H1 (cell line): ENCODE data around the gene DBP. TPM values are rescaled to one million over a fixed set of nuclear protein-coding genes. Genes with fewer than 3 reads are reported as not detected.
A peak's percentile ranks its signal among the peaks of the same experiment; 100 is the strongest.

Experiments used
- CTCF ChIA-PET: fragments of 300-600 bp; sonication (Branson Sonifier 250); formaldehyde crosslinking; loops from one replicate; lab custom pipeline; 2021; ENCODE audit not compliant: partially characterized antibody; lab: Charles Lee
- POLR2A ChIA-PET: fragments of 300-600 bp; sonication (Branson Sonifier 250); formaldehyde crosslinking; loops from one replicate; lab custom pipeline; 2021; ENCODE audit warnings: inconsistent platforms; ENCODE audit not compliant: partially characterized antibody; lab: Charles Lee
- DNase-seq, 2 experiments: peaks; one replicate each; pipeline versions ENCODE4 v3.0.0 to v3.0.0-alpha.2; 2010 to 2022; ENCODE audit warnings: low spot score in 2 of 2, low read depth in 1 of 2, mixed read lengths in 1 of 2
- FAIRE-seq: peaks from 2 replicates; lab custom pipeline; 2011; peaks lifted over from hg19 to GRCh38; lab: Jason Lieb, UNC
- H2AFZ ChIP-seq: 2 replicates; pipeline ENCODE4 v1.8.1; 2012; ENCODE audit warnings: low read length, inconsistent platforms
- H2AK5ac ChIP-seq: 2 replicates; pipeline ENCODE4 v1.6.1; 2013; ENCODE audit warnings: low read depth, low read length
- H2BK120ac ChIP-seq: replicated peaks from 2 replicates; pipeline ENCODE3; 2013; ENCODE audit warnings: low read depth, low read length, inconsistent platforms
- H2BK12ac ChIP-seq: 2 replicates; pipeline ENCODE4 v1.6.1; 2013; ENCODE audit warnings: low read depth, low read length
- H2BK15ac ChIP-seq: 2 replicates; pipeline ENCODE4 v1.6.1; 2013; ENCODE audit warnings: low read length
- H2BK20ac ChIP-seq: 2 replicates; pipeline ENCODE4 v1.6.1; 2013; ENCODE audit warnings: low read length
- H2BK5ac ChIP-seq: 2 replicates; pipeline ENCODE4 v1.6.1; 2013; ENCODE audit warnings: low read depth, low read length
- H3K14ac ChIP-seq: 2 replicates; pipeline ENCODE4 v1.6.1; 2013; ENCODE audit warnings: inconsistent platforms; ENCODE audit not compliant: insufficient read length
- H3K18ac ChIP-seq: 2 replicates; pipeline ENCODE4 v1.6.1; 2013; ENCODE audit warnings: low read length; ENCODE audit errors: extremely low read depth
- H3K23ac ChIP-seq: 2 replicates; pipeline ENCODE4 v1.6.1; 2013; ENCODE audit warnings: inconsistent platforms; ENCODE audit not compliant: insufficient read length
- H3K23me2 ChIP-seq: 2 replicates; pipeline ENCODE4 v1.6.1; 2013; ENCODE audit warnings: low read depth, low read length
- H3K27ac ChIP-seq: 2 replicates; pipeline ENCODE4 v1.6.1; 2011; ENCODE audit warnings: low read depth, low read length, inconsistent platforms
- H3K27me3 ChIP-seq, 4 experiments: replicated peaks in 1 of 4; 1 replicate in 1 of 4; 2 replicates in 3 of 4; pipeline versions ENCODE4 v1.6.1 to v1.8.1; 2011 to 2013; ENCODE audit warnings: low read length in 3 of 4, mild to moderate bottlenecking in 3 of 4, inconsistent platforms in 2 of 4, mixed read lengths in 2 of 4, moderate library complexity in 1 of 4; ENCODE audit not compliant: control insufficient read depth in 3 of 4, insufficient read depth in 3 of 4; ENCODE audit errors: extremely low read depth in 1 of 4
- H3K36me3 ChIP-seq, 4 experiments: 2 replicates each; pipeline versions ENCODE4 v1.6.1 to v1.8.1; 2011 to 2013; ENCODE audit warnings: mild to moderate bottlenecking in 4 of 4, low read length in 3 of 4, moderate library complexity in 2 of 4, control low read depth in 1 of 4, inconsistent platforms in 1 of 4; ENCODE audit not compliant: insufficient read depth in 4 of 4, control insufficient read depth in 2 of 4
- H3K4ac ChIP-seq: replicated peaks from 2 replicates; pipeline ENCODE3; 2013; ENCODE audit warnings: low read length, low read depth, mixed read lengths, inconsistent platforms; ENCODE audit not compliant: insufficient read length
- H3K4me1 ChIP-seq, 4 experiments: replicated peaks in 1 of 4; 1 replicate in 1 of 4; 2 replicates in 3 of 4; pipeline versions ENCODE4 v1.6.1 to v1.8.1; 2011 to 2013; ENCODE audit warnings: low read length in 3 of 4, inconsistent platforms in 2 of 4, mixed read lengths in 1 of 4; ENCODE audit not compliant: insufficient read depth in 4 of 4, control insufficient read depth in 3 of 4
- H3K4me2 ChIP-seq, 2 experiments: 2 replicates each; pipeline versions ENCODE4 v1.6.1 to v1.8.1; 2011 to 2013; ENCODE audit warnings: low read depth in 2 of 2, low read length in 2 of 2, control low read depth in 1 of 2, inconsistent platforms in 1 of 2, mild to moderate bottlenecking in 1 of 2; ENCODE audit not compliant: insufficient read depth in 1 of 2
- H3K4me3 ChIP-seq, 4 experiments: fragments of 200-600, 300-600 bp in 1 of 4; sonication (generic), shearing (Covaris generic), sonication (Bioruptor Twin) in 1 of 4; 2 replicates each; pipeline versions ENCODE4 v1.5.1 to v1.8.1; 2011 to 2016; ENCODE audit warnings: low read length in 4 of 4, low read depth in 3 of 4, control low read depth in 2 of 4, inconsistent platforms in 2 of 4, mild to moderate bottlenecking in 2 of 4, mixed read lengths in 1 of 4, moderate library complexity in 1 of 4; ENCODE audit not compliant: insufficient read depth in 2 of 4; ENCODE audit errors: extremely low read depth in 1 of 4
- H3K56ac ChIP-seq: replicated peaks from 2 replicates; pipeline ENCODE3; 2013; ENCODE audit warnings: low read depth, mild to moderate bottlenecking, mixed read lengths, low read length, inconsistent platforms; ENCODE audit not compliant: insufficient read length
- H3K79me1 ChIP-seq: 2 replicates; pipeline ENCODE4 v1.6.1; 2013; ENCODE audit warnings: low read depth, low read length, control low read depth
- H3K79me2 ChIP-seq, 2 experiments: 2 replicates each; pipeline versions ENCODE4 v1.6.1 to v1.8.1; 2012 to 2013; ENCODE audit warnings: low read length in 2 of 2, mild to moderate bottlenecking in 2 of 2, inconsistent platforms in 1 of 2; ENCODE audit not compliant: insufficient read depth in 2 of 2, control insufficient read depth in 1 of 2
- H3K9ac ChIP-seq, 4 experiments: replicated peaks in 1 of 4; 1 replicate in 1 of 4; 2 replicates in 3 of 4; pipeline versions ENCODE4 v1.6.1 to v1.8.1; 2011 to 2013; ENCODE audit warnings: low read depth in 3 of 4, low read length in 3 of 4, control low read depth in 2 of 4, mild to moderate bottlenecking in 2 of 4, moderate library complexity in 2 of 4, inconsistent platforms in 1 of 4; ENCODE audit errors: extremely low read depth in 1 of 4
- H3K9me3 ChIP-seq, 2 experiments: 2 replicates each; pipeline versions ENCODE4 v1.6.1 to v1.8.1; 2012 to 2013; ENCODE audit warnings: mild to moderate bottlenecking in 2 of 2, moderate library complexity in 2 of 2, control low read depth in 1 of 2, inconsistent platforms in 1 of 2, low read depth in 1 of 2, low read length in 1 of 2, mixed read lengths in 1 of 2; ENCODE audit not compliant: insufficient read depth in 2 of 2
- H4K20me1 ChIP-seq, 2 experiments: replicated peaks in 1 of 2; 2 replicates each; pipeline versions ENCODE3 to v1.8.1; 2011 to 2013; ENCODE audit warnings: inconsistent platforms in 2 of 2, low read length in 2 of 2, mild to moderate bottlenecking in 1 of 2; ENCODE audit not compliant: insufficient read depth in 2 of 2, control insufficient read depth in 1 of 2
- H4K5ac ChIP-seq: 2 replicates; pipeline ENCODE4 v1.6.1; 2013; ENCODE audit warnings: low read length, low read depth, mixed read lengths, inconsistent platforms; ENCODE audit not compliant: insufficient read length
- H4K8ac ChIP-seq: 2 replicates; pipeline ENCODE4 v1.8.0; 2013; ENCODE audit warnings: mild to moderate bottlenecking, moderate library complexity, low read length, inconsistent platforms; ENCODE audit not compliant: insufficient read depth; ENCODE audit errors: extremely low read depth
- H4K91ac ChIP-seq: replicated peaks from 2 replicates; pipeline ENCODE3; 2013; ENCODE audit warnings: low read length, mixed read lengths, inconsistent platforms; ENCODE audit not compliant: insufficient read length
- ATF2 ChIP-seq: IDR thresholded peaks from 2 replicates; pipeline ENCODE4 v1.6.1; 2012; ENCODE audit warnings: low read length, inconsistent platforms
- EZH2 ChIP-seq: fragments of 200-600 bp; sonication (generic); IDR thresholded peaks from 2 replicates; pipeline ENCODE4 v1.7.1; 2012; ENCODE audit warnings: low read depth, mild to moderate bottlenecking, moderate library complexity, low read length, inconsistent platforms; ENCODE audit not compliant: severe bottlenecking
- POLR2AphosphoS5 ChIP-seq: IDR thresholded peaks from 2 replicates; pipeline ENCODE4 v1.6.1; 2011; ENCODE audit warnings: low read depth, low read length
- SAP30 ChIP-seq: fragments of 300-600 bp; sonication (generic); IDR thresholded peaks from 2 replicates; pipeline ENCODE4 v1.7.1; 2012; ENCODE audit warnings: low read length, moderate library complexity, mild to moderate bottlenecking, inconsistent platforms; ENCODE audit not compliant: insufficient read depth, insufficient replicate concordance
- WGBS, 2 experiments: shearing (Covaris generic) in 1 of 2; methylation state at CpG; one replicate each; pipeline versions ENCODE4 v1.1.6 to v1.1.7; 2013 to 2015; ENCODE audit warnings: low lambda C conversion rate in 2 of 2, mixed read lengths in 2 of 2, inconsistent platforms in 1 of 2, low coverage in 1 of 2, missing lambda C conversion rate in 1 of 2; ENCODE audit not compliant: insufficient replicate concordance in 2 of 2, insufficient coverage in 1 of 2, insufficient read length in 1 of 2; ENCODE audit errors: extremely low coverage in 1 of 2, missing lambda C conversion rate in 1 of 2; 5-methylcytosine and 5-hydroxymethylcytosine counted together
- polyA plus RNA-seq, 7 experiments: library from polyadenylated mRNA; depleted of rRNA in 3 of 7; stranded (reverse) in 5 of 7; unstranded in 2 of 7; fragments of >200 nt in 5 of 7; fragments of 200-250 nt in 2 of 7; gene quantifications; 1 replicate in 5 of 7; 2 replicates in 1 of 7; 4 replicates in 1 of 7; pipeline versions ENCODE4 v1.2.1 to v1.2.3, GENCODE V29; 2011 to 2013; ENCODE audit warnings: missing spikeins in 2 of 7, mixed read lengths in 2 of 7
- total RNA-seq: library from RNA; stranded (reverse); fragmentation: NEBNext Ultra II Directional; extraction: Animal tissue kit (Norgen Biotek cat#: 25700); gene quantifications from 2 replicates; pipeline ENCODE4 v1.2.1, GENCODE V29; 2021

Gene DBP
- total and polyA plus RNA-seq, 2 of the 8 experiments (the other 6 are each of a cell fraction or from before 2014, with no cell fraction given) = 7.5 to 8.3 TPM

DNA sequence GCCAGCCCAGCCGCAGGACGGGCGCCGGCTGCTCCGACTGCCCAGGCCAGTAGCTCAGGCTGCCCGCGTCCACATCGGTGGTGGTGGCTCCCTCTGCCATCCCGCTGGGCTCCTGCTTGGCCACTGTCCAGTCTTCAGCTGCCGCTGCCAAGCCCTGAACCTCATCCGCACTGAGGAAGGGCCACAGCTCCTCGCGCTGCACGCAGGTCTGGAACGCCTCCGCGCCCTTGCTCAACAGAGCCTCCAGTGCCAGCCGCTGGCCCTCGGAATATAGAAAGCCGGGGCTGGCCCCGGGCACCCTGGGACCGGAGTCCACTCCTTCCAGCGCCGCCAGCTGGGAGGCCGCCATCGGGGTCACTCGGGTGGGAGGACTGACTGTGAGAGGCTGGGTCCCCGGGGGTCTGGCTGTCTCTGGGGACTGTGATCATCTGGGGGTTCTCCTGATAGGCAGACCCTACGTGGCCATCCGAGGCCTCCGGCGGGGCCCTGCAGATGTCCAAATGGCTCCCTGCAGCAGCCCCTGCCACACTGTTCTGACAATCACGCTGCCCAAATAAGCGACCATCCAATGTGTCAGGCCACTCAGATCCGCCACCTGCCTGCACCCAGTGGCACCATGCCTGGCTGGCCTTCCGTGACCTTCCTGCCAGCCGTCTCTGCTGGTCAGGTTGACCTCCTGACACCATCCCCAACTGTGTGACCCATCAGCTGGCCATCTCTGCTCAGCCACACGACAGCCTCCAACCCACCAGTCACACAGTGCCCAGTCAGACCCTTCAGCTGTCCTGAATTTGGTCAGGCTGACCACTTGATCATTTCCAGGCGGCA lies 23.9 kb downstream of the DBP start:
- peak overlapping the region; percentile 61; the same call in 1 of the 2 replicates for H2BK20ac ChIP-seq
- H3K9me3 ChIP-seq = no peaks in the 10 kb centered on the region
- peak overlapping the region; percentile 54; the same call in 1 of the 2 replicates for H2AK5ac ChIP-seq
- no peak overlapping the region for H3K4me3 ChIP-seq
- peaks cover 14 to 22% of the 10 kb centered on the region in 2 experiments for H3K79me2 ChIP-seq
- H3K36me3 ChIP-seq = peaks cover 17 to 31% (median 21%) of the 10 kb centered on the region in 4 experiments
- H3K18ac ChIP-seq = no peak overlapping the region
- peak overlapping the region in 2 of 4 experiments; percentile 25 to 50; a peak in 3 of 7 replicates for H3K9ac ChIP-seq
- WGBS, 2 experiments = 90% methylated on average over 39 of the region's 39 CpGs; no CpG with 5 or more reads in 1 of the 2 experiments
- ChIA-PET CTCF (interaction anchor here (0.7 to 7.2 kb wide), 3 partner anchors 18 to 124 kb away, joined by 3 to 37 read pairs (median 4); no protein-coding TSS in a partner anchor), POLR2A (interaction anchor here (0.8 to 30.9 kb wide), 15 partner anchors 1 to 151 kb away, joined by 3 to 788 read pairs (median 4); partner anchors contain the start of genes CA11, DBP, FAM83E and RPL18)
- peak overlapping the region; percentile 88; the same call in 1 of the 2 replicates for H2BK15ac ChIP-seq
- 0 out of 4 replicates have a peak overlapping the region, but pooled peaks of 1 of the 2 experiments have one; percentile 1 for H3K4me2 ChIP-seq
- peaks cover 4% of the 10 kb centered on the region; the same call in 1 of the 2 replicates for H3K79me1 ChIP-seq
- peak overlapping the region; percentile 99 for H3K4ac ChIP-seq
- H2BK120ac ChIP-seq = no peak overlapping the region
- FAIRE-seq (no peak), DNase-seq (no peak)
- no peak overlapping the region for H2AFZ ChIP-seq
- H2BK12ac ChIP-seq = peak overlapping the region; percentile 90; the same call in 1 of the 2 replicates
- H2BK5ac ChIP-seq = peak overlapping the region; percentile 88
- peak overlapping the region; percentile 71 for H4K91ac ChIP-seq
- TF ChIP-seq ATF2 = no peak
- peak; percentile 89 for TF ChIP-seq POLR2AphosphoS5
- no peak for TF ChIP-seq SAP30
- no peak for TF ChIP-seq EZH2
- H3K14ac ChIP-seq = no peak overlapping the region
- H3K4me1 ChIP-seq = peaks cover 0 to 46% (median 35%) of the 10 kb centered on the region in 4 experiments; a peak in 6 of 7 replicates
- peaks cover 4% of the 10 kb centered on the region; the same call in 1 of the 2 replicates for H3K23me2 ChIP-seq
- no peak overlapping the region for H3K23ac ChIP-seq
- H3K27me3 ChIP-seq = no peaks in the 10 kb centered on the region
- peak overlapping the region; percentile 80 for H3K27ac ChIP-seq
- H4K5ac ChIP-seq = no peak overlapping the region
- H4K20me1 ChIP-seq = peaks cover 25 to 37% of the 10 kb centered on the region in 2 experiments
- H4K8ac ChIP-seq = 0 out of 2 replicates have a peak overlapping the region, but pooled peaks have one; percentile 54
- H3K56ac ChIP-seq = no peak overlapping the region
